Measurements from ENCODE around the gene CRBN. TPM values are rescaled to one million over a fixed set of nuclear protein-coding genes. Genes with fewer than 3 reads are reported as not detected.

The CRBN gene
- polyA plus RNA-seq, 1 of the 3 experiments (the other 2 are of a cell fraction) = 17.5 TPM

DNA sequence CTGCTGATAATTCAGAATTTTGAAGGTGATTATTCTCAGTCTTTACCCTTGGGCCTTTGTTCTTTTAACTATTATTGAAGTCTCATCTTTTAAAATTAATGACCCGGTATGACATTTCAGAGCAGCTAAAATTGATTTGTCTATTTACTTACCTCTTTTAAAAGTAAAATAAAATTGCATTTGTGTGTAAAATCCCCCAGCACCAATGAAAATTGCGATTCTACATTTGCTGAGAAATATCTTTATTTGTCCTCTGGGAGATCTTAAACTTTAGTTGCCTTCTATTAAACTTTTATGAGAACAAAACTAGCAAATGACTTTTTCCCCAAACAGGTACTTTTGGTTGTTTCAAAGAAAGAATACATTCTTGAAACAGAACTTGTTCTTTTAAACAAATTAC lies 61.8 kb downstream of the CRBN start:
- Histone ChIP-seq H3K36me3 (replicated peaks in 1 of 2; ENCODE audit: control insufficient read depth in 1 of 2, insufficient read depth in 2 of 2, low read length in 1 of 2) (no peaks in the 10 kb centered on the region), H3K27me3 (ENCODE audit: insufficient read depth) (no peaks in the 10 kb centered on the region), H3F3A (replicated peaks; ENCODE audit: insufficient read depth) (no peaks in the 10 kb centered on the region), H3K4me3 (ENCODE audit: low read depth in 2 of 2, low read length in 1 of 2) (no peak overlapping the region), H3K9ac (no peak overlapping the region), H3K4me2 (no peak overlapping the region), H3K27ac (ENCODE audit: low read depth in 2 of 2, low read length in 1 of 2) (no peak overlapping the region), H4K20me1 (ENCODE audit: insufficient read depth) (no peaks in the 10 kb centered on the region), H3K79me2 (ENCODE audit: insufficient read depth) (no peaks in the 10 kb centered on the region), H3K9me2 (no peaks in the 10 kb centered on the region), H3K9me3 (no peaks in the 10 kb centered on the region), H2AFZ (ENCODE audit: low read depth) (no peak overlapping the region), H3K4me1 (ENCODE audit: control insufficient read depth in 1 of 2, insufficient read depth in 2 of 2, low read depth in 1 of 2, low read length in 1 of 2) (peaks cover 0 to 6% of the 10 kb centered on the region in 2 experiments; a peak in 1 of 4 replicates)
- DNase-seq = no peak
- POLR2A ChIA-PET = no interaction called here
- TF ChIP-seq SIN3A (IDR thresholded peaks at IDR 0.05; ENCODE audit: borderline replicate concordance, low read depth, low read length) (no peak), JUND (IDR thresholded peaks at IDR 0.05) (no peak), YY1 (IDR thresholded peaks at IDR 0.05; ENCODE audit: low read depth) (no peak), RAD21 (IDR thresholded peaks at IDR 0.05; ENCODE audit: low read length) (no peak), MEF2A (IDR thresholded peaks at IDR 0.05; ENCODE audit: borderline replicate concordance, low read depth) (no peak), CHD2 (IDR thresholded peaks at IDR 0.05; ENCODE audit: low read length, partially characterized antibody) (no peak), GATA2 (CRISPR knock-in tag; IDR thresholded peaks at IDR 0.05) (no peak), EZH2phosphoT487 (IDR thresholded peaks at IDR 0.05; ENCODE audit: borderline replicate concordance, low read depth) (no peak), GABPA (IDR thresholded peaks at IDR 0.05; ENCODE audit: low read depth) (no peak)
- TF ChIP-seq, protein P1, sequence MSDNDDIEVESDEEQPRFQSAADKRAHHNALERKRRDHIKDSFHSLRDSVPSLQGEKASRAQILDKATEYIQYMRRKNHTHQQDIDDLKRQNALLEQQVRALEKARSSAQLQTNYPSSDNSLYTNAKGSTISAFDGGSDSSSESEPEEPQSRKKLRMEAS (IDR thresholded peaks at IDR 0.05; ENCODE audit: low read depth) = no peak
- TF ChIP-seq, protein P2, sequence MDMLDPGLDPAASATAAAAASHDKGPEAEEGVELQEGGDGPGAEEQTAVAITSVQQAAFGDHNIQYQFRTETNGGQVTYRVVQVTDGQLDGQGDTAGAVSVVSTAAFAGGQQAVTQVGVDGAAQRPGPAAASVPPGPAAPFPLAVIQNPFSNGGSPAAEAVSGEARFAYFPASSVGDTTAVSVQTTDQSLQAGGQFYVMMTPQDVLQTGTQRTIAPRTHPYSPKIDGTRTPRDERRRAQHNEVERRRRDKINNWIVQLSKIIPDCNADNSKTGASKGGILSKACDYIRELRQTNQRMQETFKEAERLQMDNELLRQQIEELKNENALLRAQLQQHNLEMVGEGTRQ (IDR thresholded peaks at IDR 0.05; ENCODE audit: borderline replicate concordance, low read depth, low read length) = no peak
- CTCF ChIA-PET = no interaction called here
- 60% methylated on average over 2 of the region's 2 CpGs for WGBS (ENCODE audit: low lambda C conversion rate)

DNA sequence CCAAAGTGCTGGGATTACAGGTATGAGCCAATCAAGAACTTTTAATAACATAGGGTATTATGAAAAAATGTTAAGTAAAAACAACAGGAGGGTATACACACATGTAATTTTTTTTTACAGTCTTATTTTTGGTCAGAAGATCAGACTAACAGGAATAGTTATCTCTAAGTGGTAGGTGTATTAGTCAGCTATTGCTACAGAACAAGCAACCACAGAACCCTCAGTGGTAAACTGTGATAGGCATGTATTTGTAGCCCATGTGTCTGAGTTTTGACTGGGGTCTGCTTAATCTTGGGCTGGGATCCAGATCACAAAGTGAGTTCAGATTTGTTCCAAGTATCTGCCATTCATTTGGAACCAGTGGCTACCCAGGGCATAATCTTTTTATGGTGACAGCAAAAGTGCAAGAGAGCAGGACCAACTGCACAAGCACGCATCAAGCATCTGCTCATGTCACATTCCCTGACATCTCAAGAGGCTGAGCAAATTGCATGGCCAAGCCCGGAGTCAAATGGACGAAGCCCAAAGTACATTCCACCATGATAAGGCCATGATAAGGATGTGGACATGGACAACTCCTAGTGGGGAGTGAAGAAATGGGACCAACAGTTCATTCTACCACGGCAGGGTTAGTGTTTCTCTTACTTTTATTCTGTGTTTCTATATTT lies 66.3 kb downstream of the CRBN start:
- ChIA-PET POLR2A (no interaction called here), CTCF (no interaction called here)
- Histone ChIP-seq H3K9ac (no peak overlapping the region), H3K27ac (ENCODE audit: low read depth in 2 of 2, low read length in 1 of 2) (no peak overlapping the region), H3K27me3 (ENCODE audit: insufficient read depth) (no peaks in the 10 kb centered on the region), H3K4me3 (ENCODE audit: low read depth in 2 of 2, low read length in 1 of 2) (no peak overlapping the region), H3K9me2 (no peaks in the 10 kb centered on the region), H4K20me1 (ENCODE audit: insufficient read depth) (no peaks in the 10 kb centered on the region), H2AFZ (ENCODE audit: low read depth) (no peak overlapping the region), H3K9me3 (no peaks in the 10 kb centered on the region), H3K79me2 (ENCODE audit: insufficient read depth) (no peaks in the 10 kb centered on the region), H3K4me1 (ENCODE audit: control insufficient read depth in 1 of 2, insufficient read depth in 2 of 2, low read depth in 1 of 2, low read length in 1 of 2) (no peaks in the 10 kb centered on the region), H3K4me2 (no peak overlapping the region), H3K36me3 (replicated peaks in 1 of 2; ENCODE audit: control insufficient read depth in 1 of 2, insufficient read depth in 2 of 2, low read length in 1 of 2) (no peaks in the 10 kb centered on the region), H3F3A (replicated peaks; ENCODE audit: insufficient read depth) (no peaks in the 10 kb centered on the region)
- TF ChIP-seq POLR2AphosphoS5 (IDR thresholded peaks at IDR 0.05; ENCODE audit: low read depth, low read length) = no peak
- TF ChIP-seq EZH2phosphoT487 (IDR thresholded peaks at IDR 0.05; ENCODE audit: borderline replicate concordance, low read depth) = no peak
- TF ChIP-seq CTCF (IDR thresholded peaks at IDR 0.05) = no peak
- TF ChIP-seq JUND (IDR thresholded peaks at IDR 0.05) = no peak
- DNase-seq = no peak
- 38% methylated on average over 4 of the region's 4 CpGs for WGBS (ENCODE audit: low lambda C conversion rate)
